Right lobe of liver (tissue), 6 donors: ENCODE measurements around the gene NUDT22. TPM values are rescaled to one million over a fixed set of nuclear protein-coding genes. Genes with fewer than 3 reads are reported as not detected.

Source experiments
- ATAC-seq, 4 donors: fragments of 200-7000 bp; cut with Tn5 transposase; one replicate each; pipeline ENCODE4 v1.9.1; 2020; ENCODE audit warnings: mild to moderate bottlenecking in 4 of 4, moderate library complexity in 4 of 4
- DNase-seq, 3 donors: peaks; one replicate each; pipeline ENCODE4 v3.0.0-alpha.2; 2020
- H3K27ac ChIP-seq, 3 donors: fragments of 200-600 bp; one replicate each; pipeline ENCODE4 v1.8.0; 2022
- H3K27me3 ChIP-seq, 2 donors: fragments of 200-600 bp; one replicate each; pipeline ENCODE4 v1.8.0; 2022
- H3K36me3 ChIP-seq, 4 donors: fragments of 200-600 bp; sonication (generic) in 1 of 4; one replicate each; pipeline versions ENCODE4 v1.5.1 to v1.8.0; 2017 to 2022; ENCODE audit warnings: control low read depth in 1 of 4
- H3K4me1 ChIP-seq, 4 donors: fragments of 200-600 bp; sonication (generic) in 1 of 4; one replicate each; pipeline versions ENCODE4 v1.5.1 to v1.8.0; 2017 to 2022; ENCODE audit warnings: control low read depth in 1 of 4
- H3K4me3 ChIP-seq, 3 donors: fragments of 200-600 bp; one replicate each; pipeline ENCODE4 v1.8.0; 2022
- H3K9me3 ChIP-seq, 4 donors: fragments of 200-600 bp; sonication (generic) in 1 of 4; one replicate each; pipeline versions ENCODE4 v1.5.1 to v1.8.0; 2017 to 2022; ENCODE audit warnings: control low read depth in 1 of 4
- POLR2A ChIP-seq: fragments of 450-650 bp; IDR thresholded peaks from one replicate; pipeline ENCODE4 v1.6.1; 2017; ENCODE audit warnings: antibody characterized with exemption, mild to moderate bottlenecking
- WGBS: methylation state at CpG from one replicate; pipeline ENCODE4 v1.1.6; 2018; ENCODE audit warnings: low coverage, low lambda C conversion rate; ENCODE audit not compliant: insufficient coverage; ENCODE audit errors: missing lambda C conversion rate; 5-methylcytosine and 5-hydroxymethylcytosine counted together
- intact Hi-C, 2 donors: fragments of 100-400 bp; cut with DNase I; formaldehyde crosslinking; loops; one replicate each; pipeline versions ENCODE4 v1.11.2 to v1.14.1; 2022
- total RNA-seq, 6 experiments: library from RNA; depleted of rRNA in 2 of 6; stranded (reverse); fragments of >200 nt in 2 of 6; fragmentation: NEBNext Ultra II Directional in 3 of 6; extraction: Animal tissue kit (Norgen Biotek cat#: 25700) in 3 of 6; gene quantifications; one replicate each; pipeline versions ENCODE4 v1.1.0 to v1.2.4, GENCODE V29; 2016 to 2023
- TF ChIP-seq, protein P1 (sequence below), 4 donors: fragments of 200-600 bp in 3 of 4; fragments of 450-650 bp in 1 of 4; IDR thresholded peaks; one replicate each; pipeline versions ENCODE4 v1.5.1 to v1.8.0; 2016 to 2022; ENCODE audit warnings: antibody characterized with exemption in 4 of 4, mild to moderate bottlenecking in 2 of 4
- donor health status: DM: no; HTN: yes; CAD: no.
- donor health status: DM: no; HTN: no; CAD: no.
- donor health status: DM: no; HTN: no; CAD: no.
- donor health status: DM: no; HTN: yes; CAD: no.
- donor health status: DM: no; HTN: yes; CAD: no.

NUDT22 gene
- total RNA-seq, 6 experiments from 2014 or later = 23.2 to 46.7 (median 32.1) TPM

- ATAC-seq (no peak), DNase-seq (no peak)
- Histone ChIP-seq H3K4me1 (no peaks in the 10 kb centered on the region), H3K27me3 (no peaks in the 10 kb centered on the region), H3K9me3 (no peaks in the 10 kb centered on the region), H3K36me3 (peaks cover 15 to 95% (median 58%) of the 10 kb centered on the region in 4 donors), H3K4me3 (no peak overlapping the region), H3K27ac (no peak overlapping the region)
- TF ChIP-seq, protein P1, sequence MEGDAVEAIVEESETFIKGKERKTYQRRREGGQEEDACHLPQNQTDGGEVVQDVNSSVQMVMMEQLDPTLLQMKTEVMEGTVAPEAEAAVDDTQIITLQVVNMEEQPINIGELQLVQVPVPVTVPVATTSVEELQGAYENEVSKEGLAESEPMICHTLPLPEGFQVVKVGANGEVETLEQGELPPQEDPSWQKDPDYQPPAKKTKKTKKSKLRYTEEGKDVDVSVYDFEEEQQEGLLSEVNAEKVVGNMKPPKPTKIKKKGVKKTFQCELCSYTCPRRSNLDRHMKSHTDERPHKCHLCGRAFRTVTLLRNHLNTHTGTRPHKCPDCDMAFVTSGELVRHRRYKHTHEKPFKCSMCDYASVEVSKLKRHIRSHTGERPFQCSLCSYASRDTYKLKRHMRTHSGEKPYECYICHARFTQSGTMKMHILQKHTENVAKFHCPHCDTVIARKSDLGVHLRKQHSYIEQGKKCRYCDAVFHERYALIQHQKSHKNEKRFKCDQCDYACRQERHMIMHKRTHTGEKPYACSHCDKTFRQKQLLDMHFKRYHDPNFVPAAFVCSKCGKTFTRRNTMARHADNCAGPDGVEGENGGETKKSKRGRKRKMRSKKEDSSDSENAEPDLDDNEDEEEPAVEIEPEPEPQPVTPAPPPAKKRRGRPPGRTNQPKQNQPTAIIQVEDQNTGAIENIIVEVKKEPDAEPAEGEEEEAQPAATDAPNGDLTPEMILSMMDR (IDR thresholded peaks at IDR 0.05) = no peak
- TF ChIP-seq POLR2A = no peak
- 100% methylated on average over 1 of the region's 2 CpGs for WGBS
- intact Hi-C loops = no loop called here
Observed at GRCh38 chr11:64198511-64198910, 27.6 kb upstream of the NUDT22 start.

GRCh38 chr11:64201543-64201942, 24.5 kb upstream of the NUDT22 start:
- Histone ChIP-seq H3K27me3 (no peaks in the 10 kb centered on the region), H3K27ac (no peak overlapping the region), H3K36me3 (peaks cover 12 to 90% (median 41%) of the 10 kb centered on the region in 4 donors), H3K4me1 (no peaks in the 10 kb centered on the region), H3K4me3 (no peak overlapping the region), H3K9me3 (no peaks in the 10 kb centered on the region)
- TF ChIP-seq POLR2A = no peak
- TF ChIP-seq, protein P1 (IDR thresholded peaks at IDR 0.05) = no peak
- WGBS = 35% methylated on average over 3 of the region's 3 CpGs
- DNase-seq = no peak
- peak in 1 of 4 donors; percentile 41 for ATAC-seq
- intact Hi-C loops = no loop called here

- Histone ChIP-seq H3K9me3 (no peaks in the 10 kb centered on the region), H3K27ac (no peak overlapping the region), H3K36me3 (peaks cover 12 to 80% (median 29%) of the 10 kb centered on the region in 4 donors), H3K27me3 (no peaks in the 10 kb centered on the region), H3K4me1 (no peaks in the 10 kb centered on the region), H3K4me3 (no peak overlapping the region)
- TF ChIP-seq, protein P1 (IDR thresholded peaks at IDR 0.05) = no peak
- TF ChIP-seq POLR2A = no peak
- ATAC-seq (no peak), DNase-seq (no peak)
- intact Hi-C loops = no loop called here
- 33% methylated on average over 1 of the region's 9 CpGs for WGBS
Observed at GRCh38 chr11:64202992-64203391, 23.1 kb upstream of the NUDT22 start.

DNA sequence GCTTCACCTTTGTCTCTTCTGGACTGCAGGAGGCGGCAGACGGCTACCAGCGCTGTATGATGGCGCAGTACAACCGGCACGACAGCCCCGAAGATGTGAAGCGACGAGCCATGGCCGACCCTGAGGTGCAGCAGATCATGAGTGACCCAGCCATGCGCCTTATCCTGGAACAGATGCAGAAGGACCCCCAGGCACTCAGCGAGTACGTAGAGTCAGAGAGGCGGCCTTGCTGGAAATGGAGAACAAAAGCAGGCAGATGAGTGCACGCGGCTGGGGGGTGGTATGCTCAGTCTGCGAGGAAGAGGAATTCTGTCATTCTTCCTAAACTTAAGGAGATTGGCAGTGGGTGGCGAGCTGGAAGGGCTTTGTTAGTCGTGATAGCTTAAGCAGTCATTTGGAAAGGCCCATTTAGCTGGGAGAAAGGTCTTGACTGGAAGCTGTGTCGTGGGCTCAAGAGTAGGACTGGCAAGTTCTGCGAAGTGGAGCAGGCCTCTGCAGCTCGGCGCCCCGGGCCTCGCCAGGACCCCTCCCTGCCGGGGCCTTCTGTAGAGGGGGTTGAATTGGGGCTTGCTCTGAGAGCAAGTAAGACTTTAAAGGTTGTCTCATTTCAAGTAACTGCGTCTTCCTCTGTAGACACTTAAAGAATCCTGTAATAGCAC, 22.5 kb upstream of the NUDT22 start:
- Histone ChIP-seq H3K27ac (no peak overlapping the region), H3K4me3 (no peak overlapping the region), H3K27me3 (no peaks in the 10 kb centered on the region), H3K9me3 (no peaks in the 10 kb centered on the region), H3K4me1 (peaks cover 0 to 4% (median 0%) of the 10 kb centered on the region in 4 donors), H3K36me3 (peaks cover 12 to 74% (median 26%) of the 10 kb centered on the region in 4 donors)
- no peak for TF ChIP-seq POLR2A
- TF ChIP-seq, protein P1 (IDR thresholded peaks at IDR 0.05) = no peak
- DNase-seq (no peak), ATAC-seq (no peak)
- intact Hi-C loops = no loop called here
- 96% methylated on average over 20 of the region's 27 CpGs for WGBS
